ENCODE data around the gene KRTAP1-1. TPM values are rescaled to one million over a fixed set of nuclear protein-coding genes. Genes with fewer than 3 reads are reported as not detected.
"Not testable (repeated sequence)": the region's sequence is repeated elsewhere in the genome, so short reads cannot be mapped to it uniquely, and the experiment has no call there.

The KRTAP1-1 gene
- total and polyA plus RNA-seq, 2 experiments from 2014 or later = not detected

DNA sequence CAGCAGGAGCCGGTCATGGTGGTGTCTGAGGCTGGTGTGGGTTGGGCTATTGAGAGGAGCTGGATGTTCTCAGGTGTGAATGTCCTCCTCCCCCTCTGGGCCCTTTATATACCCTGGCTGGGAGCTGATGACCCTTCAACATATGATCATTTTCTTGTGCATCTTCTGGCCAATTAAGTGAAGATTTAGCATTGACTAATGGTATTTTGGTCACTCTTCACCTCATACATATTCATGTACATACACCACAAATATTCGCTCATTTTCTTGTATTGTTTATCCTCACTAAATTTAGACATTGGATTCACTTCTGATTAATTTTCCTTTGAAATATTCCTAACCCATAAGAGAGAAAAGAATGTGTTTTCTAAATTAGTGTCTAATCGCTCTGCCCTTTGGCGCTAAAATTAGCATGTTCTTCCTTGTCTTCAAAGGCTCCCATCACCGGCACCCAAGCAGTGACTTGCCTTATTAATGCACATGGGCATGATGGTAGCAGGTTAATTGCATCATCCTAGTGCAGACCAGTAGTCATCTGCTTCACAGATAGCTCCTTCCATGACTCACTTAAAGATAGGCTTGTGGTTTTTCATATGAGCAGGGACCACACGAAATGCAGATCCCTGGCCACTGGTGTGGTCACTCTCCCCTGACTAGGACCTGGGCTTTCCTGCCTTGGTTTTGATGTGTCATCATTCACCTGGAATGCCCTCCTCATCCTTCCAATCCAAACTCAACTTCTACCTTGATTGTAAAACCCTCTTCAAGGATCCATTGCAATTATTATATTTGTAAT is 24.8 kb upstream of the KRTAP1-1 start, which contains the start of gene KRTAP2-4:
KRTAP2-4 (minus strand) TSS at position 51 of the 796 bp plus-strand sequence; CDS start at position 17, 34 bp downstream.
- H3K9me3 Mint-ChIP-seq = no peaks in the 10 kb centered on the region
- DNase-seq (ENCODE audit: low spot score) = no peak
- Histone ChIP-seq H3K9me2 (ENCODE audit: insufficient read depth) (no peaks in the 10 kb centered on the region; the same call in none of the 2 replicates), H3K79me2 (replicated peaks; ENCODE audit: insufficient read depth) (no peaks in the 10 kb centered on the region), H3K4me2 (no peak within 1 kb of the TSS), H2AFZ (no peak within 1 kb of the TSS), H3K27me3 (ENCODE audit: insufficient read depth) (no peaks in the 10 kb centered on the region), H3K4me1 (ENCODE audit: insufficient read depth) (no peaks in the 10 kb centered on the region), H3K36me3 (ENCODE audit: insufficient read depth) (no peaks in the 10 kb centered on the region), H3K27ac (ENCODE audit: low read depth) (no peak within 1 kb of the TSS), H3K4me3 (no peak within 1 kb of the TSS), H3F3A (replicated peaks; ENCODE audit: low read depth) (no peaks in the 10 kb centered on the region), H4K20me1 (replicated peaks; ENCODE audit: insufficient read depth) (no peaks in the 10 kb centered on the region)
- no peaks in the 10 kb centered on the region for H3K4me1 Mint-ChIP-seq
- H3K27ac Mint-ChIP-seq = no peak within 1 kb of the TSS
- no peaks in the 10 kb centered on the region for H3K27me3 Mint-ChIP-seq (ENCODE audit: insufficient read depth, low read depth, poor library complexity)
- no peaks in the 10 kb centered on the region for H3K36me3 Mint-ChIP-seq (ENCODE audit: low read depth)
- TF ChIP-seq, protein P1, sequence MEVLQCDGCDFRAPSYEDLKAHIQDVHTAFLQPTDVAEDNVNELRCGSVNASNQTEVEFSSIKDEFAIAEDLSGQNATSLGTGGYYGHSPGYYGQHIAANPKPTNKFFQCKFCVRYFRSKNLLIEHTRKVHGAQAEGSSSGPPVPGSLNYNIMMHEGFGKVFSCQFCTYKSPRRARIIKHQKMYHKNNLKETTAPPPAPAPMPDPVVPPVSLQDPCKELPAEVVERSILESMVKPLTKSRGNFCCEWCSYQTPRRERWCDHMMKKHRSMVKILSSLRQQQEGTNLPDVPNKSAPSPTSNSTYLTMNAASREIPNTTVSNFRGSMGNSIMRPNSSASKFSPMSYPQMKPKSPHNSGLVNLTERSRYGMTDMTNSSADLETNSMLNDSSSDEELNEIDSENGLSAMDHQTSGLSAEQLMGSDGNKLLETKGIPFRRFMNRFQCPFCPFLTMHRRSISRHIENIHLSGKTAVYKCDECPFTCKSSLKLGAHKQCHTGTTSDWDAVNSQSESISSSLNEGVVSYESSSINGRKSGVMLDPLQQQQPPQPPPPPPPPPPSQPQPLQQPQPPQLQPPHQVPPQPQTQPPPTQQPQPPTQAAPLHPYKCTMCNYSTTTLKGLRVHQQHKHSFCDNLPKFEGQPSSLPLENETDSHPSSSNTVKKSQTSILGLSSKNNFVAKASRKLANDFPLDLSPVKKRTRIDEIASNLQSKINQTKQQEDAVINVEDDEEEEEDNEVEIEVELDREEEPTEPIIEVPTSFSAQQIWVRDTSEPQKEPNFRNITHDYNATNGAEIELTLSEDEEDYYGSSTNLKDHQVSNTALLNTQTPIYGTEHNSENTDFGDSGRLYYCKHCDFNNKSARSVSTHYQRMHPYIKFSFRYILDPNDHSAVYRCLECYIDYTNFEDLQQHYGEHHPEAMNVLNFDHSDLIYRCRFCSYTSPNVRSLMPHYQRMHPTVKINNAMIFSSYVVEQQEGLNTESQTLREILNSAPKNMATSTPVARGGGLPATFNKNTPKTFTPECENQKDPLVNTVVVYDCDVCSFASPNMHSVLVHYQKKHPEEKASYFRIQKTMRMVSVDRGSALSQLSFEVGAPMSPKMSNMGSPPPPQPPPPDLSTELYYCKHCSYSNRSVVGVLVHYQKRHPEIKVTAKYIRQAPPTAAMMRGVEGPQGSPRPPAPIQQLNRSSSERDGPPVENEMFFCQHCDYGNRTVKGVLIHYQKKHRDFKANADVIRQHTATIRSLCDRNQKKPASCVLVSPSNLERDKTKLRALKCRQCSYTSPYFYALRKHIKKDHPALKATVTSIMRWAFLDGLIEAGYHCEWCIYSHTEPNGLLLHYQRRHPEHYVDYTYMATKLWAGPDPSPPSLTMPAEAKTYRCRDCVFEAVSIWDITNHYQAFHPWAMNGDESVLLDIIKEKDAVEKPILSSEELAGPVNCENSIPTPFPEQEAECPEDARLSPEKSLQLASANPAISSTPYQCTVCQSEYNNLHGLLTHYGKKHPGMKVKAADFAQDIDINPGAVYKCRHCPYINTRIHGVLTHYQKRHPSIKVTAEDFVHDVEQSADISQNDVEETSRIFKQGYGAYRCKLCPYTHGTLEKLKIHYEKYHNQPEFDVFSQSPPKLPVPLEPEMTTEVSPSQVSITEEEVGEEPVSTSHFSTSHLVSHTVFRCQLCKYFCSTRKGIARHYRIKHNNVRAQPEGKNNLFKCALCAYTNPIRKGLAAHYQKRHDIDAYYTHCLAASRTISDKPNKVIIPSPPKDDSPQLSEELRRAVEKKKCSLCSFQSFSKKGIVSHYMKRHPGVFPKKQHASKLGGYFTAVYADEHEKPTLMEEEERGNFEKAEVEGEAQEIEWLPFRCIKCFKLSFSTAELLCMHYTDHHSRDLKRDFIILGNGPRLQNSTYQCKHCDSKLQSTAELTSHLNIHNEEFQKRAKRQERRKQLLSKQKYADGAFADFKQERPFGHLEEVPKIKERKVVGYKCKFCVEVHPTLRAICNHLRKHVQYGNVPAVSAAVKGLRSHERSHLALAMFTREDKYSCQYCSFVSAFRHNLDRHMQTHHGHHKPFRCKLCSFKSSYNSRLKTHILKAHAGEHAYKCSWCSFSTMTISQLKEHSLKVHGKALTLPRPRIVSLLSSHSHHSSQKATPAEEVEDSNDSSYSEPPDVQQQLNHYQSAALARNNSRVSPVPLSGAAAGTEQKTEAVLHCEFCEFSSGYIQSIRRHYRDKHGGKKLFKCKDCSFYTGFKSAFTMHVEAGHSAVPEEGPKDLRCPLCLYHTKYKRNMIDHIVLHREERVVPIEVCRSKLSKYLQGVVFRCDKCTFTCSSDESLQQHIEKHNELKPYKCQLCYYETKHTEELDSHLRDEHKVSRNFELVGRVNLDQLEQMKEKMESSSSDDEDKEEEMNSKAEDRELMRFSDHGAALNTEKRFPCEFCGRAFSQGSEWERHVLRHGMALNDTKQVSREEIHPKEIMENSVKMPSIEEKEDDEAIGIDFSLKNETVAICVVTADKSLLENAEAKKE (CRISPR knock-in tag; IDR thresholded peaks at IDR 0.05) = no peak
- no peak for TF ChIP-seq STAT1 (IDR thresholded peaks at IDR 0.05; ENCODE audit: unreplicated experiment)
- no peak for TF ChIP-seq NANOG (IDR thresholded peaks at IDR 0.05; ENCODE audit: borderline replicate concordance)
- TF ChIP-seq JUNB (IDR thresholded peaks at IDR 0.05; ENCODE audit: unreplicated experiment) = no peak
- TF ChIP-seq, protein P2, sequence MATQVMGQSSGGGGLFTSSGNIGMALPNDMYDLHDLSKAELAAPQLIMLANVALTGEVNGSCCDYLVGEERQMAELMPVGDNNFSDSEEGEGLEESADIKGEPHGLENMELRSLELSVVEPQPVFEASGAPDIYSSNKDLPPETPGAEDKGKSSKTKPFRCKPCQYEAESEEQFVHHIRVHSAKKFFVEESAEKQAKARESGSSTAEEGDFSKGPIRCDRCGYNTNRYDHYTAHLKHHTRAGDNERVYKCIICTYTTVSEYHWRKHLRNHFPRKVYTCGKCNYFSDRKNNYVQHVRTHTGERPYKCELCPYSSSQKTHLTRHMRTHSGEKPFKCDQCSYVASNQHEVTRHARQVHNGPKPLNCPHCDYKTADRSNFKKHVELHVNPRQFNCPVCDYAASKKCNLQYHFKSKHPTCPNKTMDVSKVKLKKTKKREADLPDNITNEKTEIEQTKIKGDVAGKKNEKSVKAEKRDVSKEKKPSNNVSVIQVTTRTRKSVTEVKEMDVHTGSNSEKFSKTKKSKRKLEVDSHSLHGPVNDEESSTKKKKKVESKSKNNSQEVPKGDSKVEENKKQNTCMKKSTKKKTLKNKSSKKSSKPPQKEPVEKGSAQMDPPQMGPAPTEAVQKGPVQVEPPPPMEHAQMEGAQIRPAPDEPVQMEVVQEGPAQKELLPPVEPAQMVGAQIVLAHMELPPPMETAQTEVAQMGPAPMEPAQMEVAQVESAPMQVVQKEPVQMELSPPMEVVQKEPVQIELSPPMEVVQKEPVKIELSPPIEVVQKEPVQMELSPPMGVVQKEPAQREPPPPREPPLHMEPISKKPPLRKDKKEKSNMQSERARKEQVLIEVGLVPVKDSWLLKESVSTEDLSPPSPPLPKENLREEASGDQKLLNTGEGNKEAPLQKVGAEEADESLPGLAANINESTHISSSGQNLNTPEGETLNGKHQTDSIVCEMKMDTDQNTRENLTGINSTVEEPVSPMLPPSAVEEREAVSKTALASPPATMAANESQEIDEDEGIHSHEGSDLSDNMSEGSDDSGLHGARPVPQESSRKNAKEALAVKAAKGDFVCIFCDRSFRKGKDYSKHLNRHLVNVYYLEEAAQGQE (IDR thresholded peaks at IDR 0.05; ENCODE audit: unreplicated experiment) = no peak
- TF ChIP-seq EZH2phosphoT487 (IDR thresholded peaks at IDR 0.05; ENCODE audit: unreplicated experiment) = no peak
- TF ChIP-seq, protein P3, sequence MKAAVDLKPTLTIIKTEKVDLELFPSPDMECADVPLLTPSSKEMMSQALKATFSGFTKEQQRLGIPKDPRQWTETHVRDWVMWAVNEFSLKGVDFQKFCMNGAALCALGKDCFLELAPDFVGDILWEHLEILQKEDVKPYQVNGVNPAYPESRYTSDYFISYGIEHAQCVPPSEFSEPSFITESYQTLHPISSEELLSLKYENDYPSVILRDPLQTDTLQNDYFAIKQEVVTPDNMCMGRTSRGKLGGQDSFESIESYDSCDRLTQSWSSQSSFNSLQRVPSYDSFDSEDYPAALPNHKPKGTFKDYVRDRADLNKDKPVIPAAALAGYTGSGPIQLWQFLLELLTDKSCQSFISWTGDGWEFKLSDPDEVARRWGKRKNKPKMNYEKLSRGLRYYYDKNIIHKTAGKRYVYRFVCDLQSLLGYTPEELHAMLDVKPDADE (IDR thresholded peaks at IDR 0.05) = no peak
- no peak for TF ChIP-seq ZNF331 (CRISPR knock-in tag; IDR thresholded peaks at IDR 0.05; ENCODE audit: low read depth)
- no peak for TF ChIP-seq EZH2 (IDR thresholded peaks at IDR 0.05; ENCODE audit: low read depth, unreplicated experiment)
- no peak within 1 kb of the TSS for H3K4me3 Mint-ChIP-seq
- peak; percentile 41; the same call in 2 of the 3 replicates for ATAC-seq

DNA sequence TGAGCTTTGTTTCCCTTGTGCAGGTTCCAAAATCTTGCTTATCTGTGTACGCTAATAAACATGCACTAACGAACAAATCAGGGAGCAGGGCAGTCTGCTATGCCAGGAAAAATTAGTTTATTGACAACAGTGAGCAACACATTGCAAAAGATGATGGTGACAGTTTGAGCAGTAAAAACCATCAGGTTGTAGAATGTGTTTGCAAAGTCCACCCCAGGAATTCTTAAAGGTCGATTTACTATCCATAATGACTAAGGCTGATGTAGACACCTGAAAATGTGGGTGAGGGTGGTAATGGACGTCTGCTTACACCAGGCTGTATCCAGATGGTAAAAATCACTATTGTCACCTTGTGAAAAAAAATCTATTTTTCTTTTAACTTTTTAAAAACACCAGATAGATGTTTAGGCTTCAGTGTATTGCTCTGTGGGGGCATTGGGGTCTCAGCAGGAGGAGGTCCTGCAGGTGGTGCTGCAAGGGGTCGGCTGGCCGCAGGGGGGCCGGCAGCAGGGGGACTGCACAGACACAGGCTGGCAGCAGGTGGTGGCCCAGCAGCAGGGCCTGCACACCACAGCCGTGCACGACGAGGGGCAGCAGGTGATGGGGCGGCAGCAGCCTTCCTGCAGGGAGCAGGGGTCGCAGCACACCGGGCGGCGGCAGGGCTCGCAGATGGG is 23.9 kb upstream of the KRTAP1-1 start:
- H2AFZ ChIP-seq; H3K9me3 Mint-ChIP-seq; H3K4me3 Mint-ChIP-seq; H3K4me1 ChIP-seq (ENCODE audit: insufficient read depth); H3K36me3 Mint-ChIP-seq (ENCODE audit: low read depth); H3F3A ChIP-seq (replicated peaks; ENCODE audit: low read depth); H3K27ac Mint-ChIP-seq; H3K36me3 ChIP-seq (ENCODE audit: insufficient read depth); H3K79me2 ChIP-seq (replicated peaks; ENCODE audit: insufficient read depth); H3K27ac ChIP-seq (ENCODE audit: low read depth); H3K27me3 Mint-ChIP-seq (ENCODE audit: insufficient read depth, low read depth, poor library complexity); H3K27me3 ChIP-seq (ENCODE audit: insufficient read depth); H3K9me2 ChIP-seq (ENCODE audit: insufficient read depth); H3K4me1 Mint-ChIP-seq; H4K20me1 ChIP-seq (replicated peaks; ENCODE audit: insufficient read depth); H3K4me2 ChIP-seq; H3K4me3 ChIP-seq; DNase-seq (ENCODE audit: low spot score): not testable (repeated sequence)
- ATAC-seq = peak; percentile 48

All from GM23338 (cell line).